Measurements from ENCODE around the gene ADGRL1. TPM values are rescaled to one million over a fixed set of nuclear protein-coding genes. Genes with fewer than 3 reads are reported as not detected.

The ADGRL1 gene
- total RNA-seq, 1 donor from 2014 or later, result 68.1 TPM

DNA sequence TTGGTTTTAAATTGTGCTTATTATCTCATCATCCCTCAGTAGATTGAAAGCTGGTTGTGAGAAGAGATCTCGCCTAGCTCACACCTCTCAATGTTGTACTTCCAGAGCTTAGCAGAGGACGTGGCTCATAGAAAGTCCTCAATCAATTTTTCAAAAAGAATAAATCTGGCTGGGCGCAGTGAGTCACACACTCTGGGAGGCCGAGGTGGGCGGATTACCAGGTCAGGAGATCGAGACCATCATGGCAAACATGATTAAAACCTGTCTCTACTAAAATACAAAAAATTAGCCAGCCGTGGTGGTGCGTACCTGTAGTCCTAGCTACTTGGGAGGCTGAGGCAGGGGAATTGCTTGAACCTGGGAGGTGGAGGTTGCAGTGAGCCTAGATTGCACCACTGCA lies 64.9 kb downstream of the ADGRL1 start:
- no peak for DNase-seq
- no peak overlapping the region for H3K27ac Mint-ChIP-seq (ENCODE audit: unreplicated experiment)
- no peaks in the 10 kb centered on the region for H3K36me3 Mint-ChIP-seq (ENCODE audit: unreplicated experiment)
- H3K4me1 Mint-ChIP-seq (ENCODE audit: low read depth, unreplicated experiment), result peaks cover 2% of the 10 kb centered on the region
- H3K27me3 Mint-ChIP-seq (ENCODE audit: unreplicated experiment), result peaks cover 2% of the 10 kb centered on the region
- TF ChIP-seq, protein P1, sequence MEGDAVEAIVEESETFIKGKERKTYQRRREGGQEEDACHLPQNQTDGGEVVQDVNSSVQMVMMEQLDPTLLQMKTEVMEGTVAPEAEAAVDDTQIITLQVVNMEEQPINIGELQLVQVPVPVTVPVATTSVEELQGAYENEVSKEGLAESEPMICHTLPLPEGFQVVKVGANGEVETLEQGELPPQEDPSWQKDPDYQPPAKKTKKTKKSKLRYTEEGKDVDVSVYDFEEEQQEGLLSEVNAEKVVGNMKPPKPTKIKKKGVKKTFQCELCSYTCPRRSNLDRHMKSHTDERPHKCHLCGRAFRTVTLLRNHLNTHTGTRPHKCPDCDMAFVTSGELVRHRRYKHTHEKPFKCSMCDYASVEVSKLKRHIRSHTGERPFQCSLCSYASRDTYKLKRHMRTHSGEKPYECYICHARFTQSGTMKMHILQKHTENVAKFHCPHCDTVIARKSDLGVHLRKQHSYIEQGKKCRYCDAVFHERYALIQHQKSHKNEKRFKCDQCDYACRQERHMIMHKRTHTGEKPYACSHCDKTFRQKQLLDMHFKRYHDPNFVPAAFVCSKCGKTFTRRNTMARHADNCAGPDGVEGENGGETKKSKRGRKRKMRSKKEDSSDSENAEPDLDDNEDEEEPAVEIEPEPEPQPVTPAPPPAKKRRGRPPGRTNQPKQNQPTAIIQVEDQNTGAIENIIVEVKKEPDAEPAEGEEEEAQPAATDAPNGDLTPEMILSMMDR (IDR thresholded peaks at IDR 0.05; ENCODE audit: partially characterized antibody, unreplicated experiment), result no peak
- H3K9me3 Mint-ChIP-seq (ENCODE audit: unreplicated experiment), result peaks cover 1% of the 10 kb centered on the region
- H3K4me3 Mint-ChIP-seq (ENCODE audit: unreplicated experiment), result no peak overlapping the region

DNA sequence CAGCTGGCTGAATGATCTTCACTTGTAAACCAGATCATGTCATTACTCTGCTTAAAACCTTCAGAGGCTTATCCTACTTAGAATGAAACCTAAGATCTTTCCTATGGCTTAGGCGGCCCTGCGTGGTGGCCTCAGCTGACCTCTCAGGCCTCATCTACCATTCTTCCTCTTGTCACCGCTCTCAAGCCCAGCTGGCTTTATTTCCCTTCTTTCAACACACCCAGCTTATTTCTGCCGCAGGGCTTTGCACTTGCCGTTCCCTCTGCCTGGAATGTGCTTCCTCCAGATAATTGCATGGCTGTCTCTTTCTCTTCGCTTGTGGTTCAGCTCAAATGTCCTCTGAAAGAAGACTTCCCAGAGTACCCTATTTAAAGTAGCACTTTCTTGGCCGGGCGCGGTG lies 66.0 kb downstream of the ADGRL1 start:
- H3K9me3 Mint-ChIP-seq (ENCODE audit: unreplicated experiment), result peaks cover 3% of the 10 kb centered on the region
- H3K27me3 Mint-ChIP-seq (ENCODE audit: unreplicated experiment), result peaks cover 6% of the 10 kb centered on the region
- DNase-seq, result no peak
- TF ChIP-seq, protein P1 (IDR thresholded peaks at IDR 0.05; ENCODE audit: partially characterized antibody, unreplicated experiment), result no peak
- H3K4me3 Mint-ChIP-seq (ENCODE audit: unreplicated experiment), result no peak overlapping the region
- H3K27ac Mint-ChIP-seq (ENCODE audit: unreplicated experiment), result no peak overlapping the region
- H3K36me3 Mint-ChIP-seq (ENCODE audit: unreplicated experiment), result no peaks in the 10 kb centered on the region
- H3K4me1 Mint-ChIP-seq (ENCODE audit: low read depth, unreplicated experiment), result peaks cover 3% of the 10 kb centered on the region

DNA sequence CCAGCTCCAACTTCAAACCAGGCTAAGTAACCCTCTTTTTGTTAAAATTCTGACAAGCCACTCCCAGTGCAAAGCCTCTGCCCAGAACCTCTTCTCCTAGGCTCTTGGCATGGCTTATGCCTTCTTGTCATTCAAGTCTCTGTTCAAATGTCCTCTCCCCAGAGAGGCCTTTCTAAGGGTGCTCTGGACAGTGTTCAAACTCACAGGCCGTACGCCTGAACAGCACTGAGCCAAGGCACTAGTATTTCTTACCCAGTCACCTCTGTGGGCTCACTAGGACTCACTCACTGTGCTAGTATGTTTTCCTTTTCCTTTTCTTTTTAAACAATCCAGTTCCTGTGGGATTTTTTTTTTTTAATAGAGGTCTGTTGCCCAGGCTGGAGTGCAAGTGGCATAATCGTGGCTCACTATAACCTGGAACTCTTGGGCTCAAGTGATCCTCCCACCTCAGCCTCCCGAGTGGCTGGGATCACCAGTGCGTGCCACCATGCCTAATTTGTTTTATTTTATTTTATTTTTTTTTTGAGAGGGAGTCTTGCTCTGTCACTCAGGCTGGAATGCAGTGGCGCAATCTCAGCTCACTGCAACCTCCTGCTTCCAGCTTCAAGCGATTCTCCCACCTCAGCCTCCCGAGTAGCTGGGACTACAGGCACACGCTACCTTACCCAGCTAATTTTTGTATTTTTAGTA lies 67.2 kb downstream of the ADGRL1 start:
- no peak overlapping the region for H3K4me3 Mint-ChIP-seq (ENCODE audit: unreplicated experiment)
- no peak for DNase-seq
- H3K4me1 Mint-ChIP-seq (ENCODE audit: low read depth, unreplicated experiment), result peaks cover 6% of the 10 kb centered on the region
- H3K36me3 Mint-ChIP-seq (ENCODE audit: unreplicated experiment), result no peaks in the 10 kb centered on the region
- TF ChIP-seq, protein P1 (IDR thresholded peaks at IDR 0.05; ENCODE audit: partially characterized antibody, unreplicated experiment), result no peak
- peaks cover 6% of the 10 kb centered on the region for H3K27me3 Mint-ChIP-seq (ENCODE audit: unreplicated experiment)
- peaks cover 3% of the 10 kb centered on the region for H3K9me3 Mint-ChIP-seq (ENCODE audit: unreplicated experiment)
- no peak overlapping the region for H3K27ac Mint-ChIP-seq (ENCODE audit: unreplicated experiment)

GRCh38 chr19:14136509-14137281 lies 69.3 kb downstream of the ADGRL1 start, which contains the start of gene ASF1B:
TSS of gene ASF1B (minus strand) at chr19:14136589. CDS start at chr19:14136456, 133 bp downstream.
- TF ChIP-seq, protein P1 (IDR thresholded peaks at IDR 0.05; ENCODE audit: partially characterized antibody, unreplicated experiment), result peak; percentile 76
- peak; percentile 97 for DNase-seq
- Mint-ChIP-seq H3K36me3 (ENCODE audit: unreplicated experiment) (no peaks in the 10 kb centered on the region), H3K9me3 (ENCODE audit: unreplicated experiment) (peaks cover 3% of the 10 kb centered on the region), H3K27ac (ENCODE audit: unreplicated experiment) (peak within 1 kb of the TSS; percentile 88), H3K4me1 (ENCODE audit: low read depth, unreplicated experiment) (peaks cover 6% of the 10 kb centered on the region), H3K27me3 (ENCODE audit: unreplicated experiment) (peaks cover 6% of the 10 kb centered on the region), H3K4me3 (ENCODE audit: unreplicated experiment) (peak within 1 kb of the TSS; percentile 98)

Data from glutamatergic neuron (in vitro differentiated cells).